ENCODE results near the gene TMC1.

Gene TMC1

GRCh38 chr9:72601615-72602014, 80.2 kb downstream of the TMC1 start:
- Histone ChIP-seq H3K4me3 (ENCODE audit: low read depth, low read length) (no peak overlapping the region), H3K4me1 (ENCODE audit: control insufficient read depth, insufficient read depth, low read length) (no peaks in the 10 kb centered on the region), H3K27ac (ENCODE audit: extremely low read depth, low read depth, low read length) (no peak overlapping the region), H3K36me3 (ENCODE audit: control insufficient read depth in 2 of 2, insufficient read depth in 1 of 2, low read length in 2 of 2) (no peaks in the 10 kb centered on the region), H3K9me3 (ENCODE audit: control insufficient read depth, insufficient read depth, low read depth, low read length) (no peaks in the 10 kb centered on the region)
- POLR2A ChIA-PET = no interaction called here
- CTCF ChIA-PET = interaction anchor here (0.7 kb wide), 1 partner anchor 9 kb away, joined by 3 read pairs; no protein-coding TSS in a partner anchor
- TF ChIP-seq ZNF211 (tag by site-specific recombination; IDR thresholded peaks at IDR 0.05; ENCODE audit: low read depth) = no peak
- no peak for TF ChIP-seq ZNF596 (tag by site-specific recombination; IDR thresholded peaks at IDR 0.05)
- TF ChIP-seq, protein P1, sequence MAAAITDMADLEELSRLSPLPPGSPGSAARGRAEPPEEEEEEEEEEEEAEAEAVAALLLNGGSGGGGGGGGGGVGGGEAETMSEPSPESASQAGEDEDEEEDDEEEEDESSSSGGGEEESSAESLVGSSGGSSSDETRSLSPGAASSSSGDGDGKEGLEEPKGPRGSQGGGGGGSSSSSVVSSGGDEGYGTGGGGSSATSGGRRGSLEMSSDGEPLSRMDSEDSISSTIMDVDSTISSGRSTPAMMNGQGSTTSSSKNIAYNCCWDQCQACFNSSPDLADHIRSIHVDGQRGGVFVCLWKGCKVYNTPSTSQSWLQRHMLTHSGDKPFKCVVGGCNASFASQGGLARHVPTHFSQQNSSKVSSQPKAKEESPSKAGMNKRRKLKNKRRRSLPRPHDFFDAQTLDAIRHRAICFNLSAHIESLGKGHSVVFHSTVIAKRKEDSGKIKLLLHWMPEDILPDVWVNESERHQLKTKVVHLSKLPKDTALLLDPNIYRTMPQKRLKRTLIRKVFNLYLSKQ (tag by site-specific recombination; IDR thresholded peaks at IDR 0.05; ENCODE audit: borderline replicate concordance) = no peak
- TF ChIP-seq, protein P2, sequence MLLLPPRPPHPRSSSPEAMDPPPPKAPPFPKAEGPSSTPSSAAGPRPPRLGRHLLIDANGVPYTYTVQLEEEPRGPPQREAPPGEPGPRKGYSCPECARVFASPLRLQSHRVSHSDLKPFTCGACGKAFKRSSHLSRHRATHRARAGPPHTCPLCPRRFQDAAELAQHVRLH (tag by site-specific recombination; IDR thresholded peaks at IDR 0.05) = no peak
- TF ChIP-seq ZBTB7A (tag by site-specific recombination; IDR thresholded peaks at IDR 0.05; ENCODE audit: low read depth) = no peak
- no peak for TF ChIP-seq ZNF670 (tag by site-specific recombination; IDR thresholded peaks at IDR 0.05; ENCODE audit: low read depth)
- TF ChIP-seq ZNF843 (tag by site-specific recombination; IDR thresholded peaks at IDR 0.05) = no peak
- no peak for TF ChIP-seq ZNF23 (tag by site-specific recombination; IDR thresholded peaks at IDR 0.05; ENCODE audit: borderline replicate concordance)

DNA sequence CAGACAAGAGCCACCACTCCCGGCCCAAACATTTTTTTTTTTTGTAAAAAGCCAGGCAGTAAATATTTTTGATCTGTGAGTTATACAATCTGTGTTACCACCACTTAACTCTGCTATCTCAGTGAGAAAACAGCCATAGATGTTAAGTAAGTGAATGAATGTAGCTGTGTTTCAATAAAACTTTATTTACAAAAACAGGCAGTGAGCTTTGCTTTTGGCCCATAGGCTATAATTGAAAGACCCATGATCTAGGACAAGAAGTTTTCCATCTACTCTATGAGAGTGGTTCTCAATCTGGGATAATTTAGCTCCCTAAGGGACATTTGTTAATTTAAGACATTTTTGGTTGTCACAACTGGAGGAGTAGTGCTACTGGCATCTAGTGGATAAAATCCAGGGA, 91.0 kb downstream of the TMC1 start:
- Histone ChIP-seq H3K9me3 (ENCODE audit: control insufficient read depth, insufficient read depth, low read depth, low read length) (no peaks in the 10 kb centered on the region), H3K4me3 (ENCODE audit: low read depth, low read length) (no peak overlapping the region), H3K36me3 (ENCODE audit: control insufficient read depth in 2 of 2, insufficient read depth in 1 of 2, low read length in 2 of 2) (no peaks in the 10 kb centered on the region), H3K4me1 (ENCODE audit: control insufficient read depth, insufficient read depth, low read length) (no peaks in the 10 kb centered on the region), H3K27ac (ENCODE audit: extremely low read depth, low read depth, low read length) (no peak overlapping the region)
- POLR2A ChIA-PET = interaction anchor here (0.6 kb wide), 1 partner anchor 10 kb away, joined by 5 read pairs; no protein-coding TSS in a partner anchor
- CTCF ChIA-PET = interaction anchor here (2.0 kb wide), 1 partner anchor 20 kb away, joined by 6 read pairs; no protein-coding TSS in a partner anchor
- TF ChIP-seq ZSCAN23 (tag by site-specific recombination; IDR thresholded peaks at IDR 0.05) (no peak), ZNF114 (tag by site-specific recombination; IDR thresholded peaks at IDR 0.05) (no peak), ZNF624 (tag by site-specific recombination; IDR thresholded peaks at IDR 0.05) (no peak), ZNF391 (tag by site-specific recombination; IDR thresholded peaks at IDR 0.05; ENCODE audit: borderline replicate concordance, low read depth) (no peak), ZNF23 (tag by site-specific recombination; IDR thresholded peaks at IDR 0.05; ENCODE audit: borderline replicate concordance) (no peak), PBX3 (CRISPR knock-in tag; IDR thresholded peaks at IDR 0.05) (no peak), ZNF596 (tag by site-specific recombination; IDR thresholded peaks at IDR 0.05) (no peak), ZNF132 (tag by site-specific recombination; IDR thresholded peaks at IDR 0.05; ENCODE audit: borderline replicate concordance) (no peak), KLF9 (tag by site-specific recombination; IDR thresholded peaks at IDR 0.05; ENCODE audit: low read depth) (no peak), WT1 (tag by site-specific recombination; IDR thresholded peaks at IDR 0.05) (no peak)
- TF ChIP-seq, protein P3, sequence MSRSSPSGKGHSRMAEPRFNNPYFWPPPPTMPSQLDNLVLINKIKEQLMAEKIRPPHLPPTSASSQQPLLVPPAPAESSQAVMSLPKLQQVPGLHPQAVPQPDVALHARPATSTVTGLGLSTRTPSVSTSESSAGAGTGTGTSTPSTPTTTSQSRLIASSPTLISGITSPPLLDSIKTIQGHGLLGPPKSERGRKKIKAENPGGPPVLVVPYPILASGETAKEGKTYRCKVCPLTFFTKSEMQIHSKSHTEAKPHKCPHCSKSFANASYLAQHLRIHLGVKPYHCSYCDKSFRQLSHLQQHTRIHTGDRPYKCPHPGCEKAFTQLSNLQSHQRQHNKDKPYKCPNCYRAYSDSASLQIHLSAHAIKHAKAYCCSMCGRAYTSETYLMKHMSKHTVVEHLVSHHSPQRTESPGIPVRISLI (tag by site-specific recombination; IDR thresholded peaks at IDR 0.05) = no peak
- TF ChIP-seq, protein P4, sequence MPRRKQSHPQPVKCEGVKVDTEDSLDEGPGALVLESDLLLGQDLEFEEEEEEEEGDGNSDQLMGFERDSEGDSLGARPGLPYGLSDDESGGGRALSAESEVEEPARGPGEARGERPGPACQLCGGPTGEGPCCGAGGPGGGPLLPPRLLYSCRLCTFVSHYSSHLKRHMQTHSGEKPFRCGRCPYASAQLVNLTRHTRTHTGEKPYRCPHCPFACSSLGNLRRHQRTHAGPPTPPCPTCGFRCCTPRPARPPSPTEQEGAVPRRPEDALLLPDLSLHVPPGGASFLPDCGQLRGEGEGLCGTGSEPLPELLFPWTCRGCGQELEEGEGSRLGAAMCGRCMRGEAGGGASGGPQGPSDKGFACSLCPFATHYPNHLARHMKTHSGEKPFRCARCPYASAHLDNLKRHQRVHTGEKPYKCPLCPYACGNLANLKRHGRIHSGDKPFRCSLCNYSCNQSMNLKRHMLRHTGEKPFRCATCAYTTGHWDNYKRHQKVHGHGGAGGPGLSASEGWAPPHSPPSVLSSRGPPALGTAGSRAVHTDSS (tag by site-specific recombination; IDR thresholded peaks at IDR 0.05) = no peak
